SK-N-SH treated with all-trans-retinoic acid at 6 μM for 48 hours (cell line): ENCODE data around the gene AKAP8L.
"Not testable (repeated sequence)": the region's sequence is repeated elsewhere in the genome, so short reads cannot be mapped to it uniquely, and the experiment has no call there.

Experiments
- ATAC-seq: fragments of 200-7000 bp; cut with Tn5 transposase; 3 replicates; pipeline ENCODE4 v1.9.1; 2020; ENCODE audit warnings: mild to moderate bottlenecking, moderate library complexity
- ARNTL ChIP-seq: fragments of 450-650 bp; formaldehyde crosslinking; IDR thresholded peaks from 2 replicates; pipeline ENCODE4 v1.5.0; 2020; ENCODE audit warnings: low read depth, mild to moderate bottlenecking, moderate library complexity, borderline replicate concordance
- BACH2 ChIP-seq: fragments of 250-450 bp; sonication (Bioruptor Pico); IDR thresholded peaks from 2 replicates; pipeline ENCODE4 v1.9.0; 2021; ENCODE audit warnings: mild to moderate bottlenecking, borderline replicate concordance
- CSDC2 ChIP-seq: fragments of 250-450 bp; sonication (Bioruptor Pico); IDR thresholded peaks from 2 replicates; pipeline ENCODE4 v1.5.0; 2020; ENCODE audit warnings: mild to moderate bottlenecking, moderate library complexity
- ESRRG ChIP-seq: fragments of 250-450 bp; sonication (Bioruptor Pico); IDR thresholded peaks from 2 replicates; pipeline ENCODE4 v1.6.1; 2021; ENCODE audit warnings: mild to moderate bottlenecking
- GLIS3 ChIP-seq: fragments of 250-450 bp; sonication (Bioruptor Pico); IDR thresholded peaks from 2 replicates; pipeline ENCODE4 v1.5.0; 2020; ENCODE audit warnings: mild to moderate bottlenecking, moderate library complexity
- ISL1 ChIP-seq: fragments of 250-450 bp; sonication (Bioruptor Pico); IDR thresholded peaks from 2 replicates; pipeline ENCODE4 v2.1.2; 2022; ENCODE audit warnings: mild to moderate bottlenecking, moderate library complexity
- OSR1 ChIP-seq: fragments of 250-450 bp; sonication (Bioruptor Pico); IDR thresholded peaks from 2 replicates; pipeline ENCODE4 v1.8.0; 2022; ENCODE audit warnings: moderate library complexity, mild to moderate bottlenecking, inconsistent platforms
- TCF4 ChIP-seq: fragments of 250-450 bp; sonication (Bioruptor Pico); IDR thresholded peaks from 2 replicates; pipeline ENCODE4 v1.8.0; 2021; ENCODE audit warnings: mild to moderate bottlenecking, moderate library complexity, borderline replicate concordance
- TOX ChIP-seq: fragments of 250-450 bp; sonication (Bioruptor Pico); IDR thresholded peaks from 2 replicates; pipeline ENCODE4 v1.8.0; 2021; ENCODE audit warnings: mild to moderate bottlenecking, moderate library complexity, borderline replicate concordance
- ZC3H10 ChIP-seq: fragments of 250-450 bp; sonication (Bioruptor Pico); IDR thresholded peaks from 2 replicates; pipeline ENCODE4 v1.5.1; 2021; ENCODE audit warnings: mild to moderate bottlenecking, moderate library complexity
- ZFP3 ChIP-seq: fragments of 250-450 bp; sonication (Bioruptor Pico); IDR thresholded peaks from 2 replicates; pipeline ENCODE4 v1.5.0; 2020; ENCODE audit warnings: mild to moderate bottlenecking, moderate library complexity
- ZNF565 ChIP-seq: fragments of 450-650 bp; formaldehyde crosslinking; conservative IDR thresholded peaks from 2 replicates; pipeline ENCODE4 v1.5.0; 2020; ENCODE audit warnings: low read depth, mild to moderate bottlenecking, moderate library complexity
- ZNF70 ChIP-seq: fragments of 450-650 bp; formaldehyde crosslinking; IDR thresholded peaks from 2 replicates; pipeline ENCODE4 v1.5.0; 2020; ENCODE audit warnings: mild to moderate bottlenecking, moderate library complexity
- ZNF8 ChIP-seq: fragments of 450-650 bp; formaldehyde crosslinking; IDR thresholded peaks from 2 replicates; pipeline ENCODE4 v1.5.0; 2020; ENCODE audit warnings: mild to moderate bottlenecking, moderate library complexity
- TF ChIP-seq, protein P1 (sequence below): fragments of 250-450 bp; sonication (Bioruptor Pico); IDR thresholded peaks from 2 replicates; pipeline ENCODE4 v1.5.1; 2020; ENCODE audit warnings: low read depth, mild to moderate bottlenecking, moderate library complexity
- TF ChIP-seq, protein P2 (sequence below): fragments of 250-450 bp; sonication (Bioruptor Pico); IDR thresholded peaks from 2 replicates; pipeline ENCODE4 v1.5.1; 2021; ENCODE audit warnings: mild to moderate bottlenecking, moderate library complexity
- TF ChIP-seq, protein P3 (sequence below): fragments of 250-450 bp; sonication (Bioruptor Pico); IDR thresholded peaks from 2 replicates; pipeline ENCODE4 v1.8.0; 2021; ENCODE audit warnings: low read depth, mild to moderate bottlenecking, moderate library complexity, borderline replicate concordance
- TF ChIP-seq, protein P4 (sequence below): fragments of 250-450 bp; sonication (Bioruptor Pico); IDR thresholded peaks from 2 replicates; pipeline ENCODE4 v1.8.0; 2020; ENCODE audit warnings: mild to moderate bottlenecking, moderate library complexity, borderline replicate concordance

The AKAP8L gene

DNA sequence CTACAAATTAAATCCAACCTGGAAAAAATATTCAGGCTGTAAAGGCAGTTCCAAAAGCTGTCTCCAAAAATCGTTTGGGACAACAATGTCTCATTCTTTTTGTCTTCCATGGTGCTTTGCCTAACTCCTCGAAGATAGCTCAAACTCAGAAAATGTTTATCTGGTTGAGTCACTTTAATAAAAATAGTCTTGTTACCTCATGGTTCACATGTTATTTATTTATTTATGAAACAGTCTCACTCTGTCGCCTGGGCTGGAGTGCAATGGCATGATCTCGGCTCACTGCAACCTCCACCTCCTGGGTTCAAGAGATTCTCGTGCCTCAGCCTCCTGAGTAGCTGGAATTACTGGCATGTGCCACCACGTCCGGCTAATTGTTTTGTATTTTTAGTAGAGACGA is 81.6 kb downstream of the AKAP8L start:
- TF ChIP-seq TOX (no peak), OSR1 (no peak), ARNTL (CRISPR knock-in tag) (no peak), GLIS3 (CRISPR knock-in tag) (no peak), BACH2 (CRISPR knock-in tag) (no peak), ESRRG (CRISPR knock-in tag) (no peak), ZNF8 (CRISPR knock-in tag) (no peak), ZC3H10 (CRISPR knock-in tag) (no peak), ZNF70 (CRISPR knock-in tag) (no peak), TCF4 (CRISPR knock-in tag) (no peak)
- TF ChIP-seq, protein P1, sequence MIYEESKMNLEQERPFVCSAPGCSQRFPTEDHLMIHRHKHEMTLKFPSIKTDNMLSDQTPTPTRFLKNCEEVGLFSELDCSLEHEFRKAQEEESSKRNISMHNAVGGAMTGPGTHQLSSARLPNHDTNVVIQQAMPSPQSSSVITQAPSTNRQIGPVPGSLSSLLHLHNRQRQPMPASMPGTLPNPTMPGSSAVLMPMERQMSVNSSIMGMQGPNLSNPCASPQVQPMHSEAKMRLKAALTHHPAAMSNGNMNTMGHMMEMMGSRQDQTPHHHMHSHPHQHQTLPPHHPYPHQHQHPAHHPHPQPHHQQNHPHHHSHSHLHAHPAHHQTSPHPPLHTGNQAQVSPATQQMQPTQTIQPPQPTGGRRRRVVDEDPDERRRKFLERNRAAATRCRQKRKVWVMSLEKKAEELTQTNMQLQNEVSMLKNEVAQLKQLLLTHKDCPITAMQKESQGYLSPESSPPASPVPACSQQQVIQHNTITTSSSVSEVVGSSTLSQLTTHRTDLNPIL (CRISPR knock-in tag): no peak
- TF ChIP-seq, protein P2, sequence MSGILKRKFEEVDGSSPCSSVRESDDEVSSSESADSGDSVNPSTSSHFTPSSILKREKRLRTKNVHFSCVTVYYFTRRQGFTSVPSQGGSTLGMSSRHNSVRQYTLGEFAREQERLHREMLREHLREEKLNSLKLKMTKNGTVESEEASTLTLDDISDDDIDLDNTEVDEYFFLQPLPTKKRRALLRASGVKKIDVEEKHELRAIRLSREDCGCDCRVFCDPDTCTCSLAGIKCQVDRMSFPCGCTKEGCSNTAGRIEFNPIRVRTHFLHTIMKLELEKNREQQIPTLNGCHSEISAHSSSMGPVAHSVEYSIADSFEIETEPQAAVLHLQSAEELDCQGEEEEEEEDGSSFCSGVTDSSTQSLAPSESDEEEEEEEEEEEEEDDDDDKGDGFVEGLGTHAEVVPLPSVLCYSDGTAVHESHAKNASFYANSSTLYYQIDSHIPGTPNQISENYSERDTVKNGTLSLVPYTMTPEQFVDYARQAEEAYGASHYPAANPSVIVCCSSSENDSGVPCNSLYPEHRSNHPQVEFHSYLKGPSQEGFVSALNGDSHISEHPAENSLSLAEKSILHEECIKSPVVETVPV (CRISPR knock-in tag): no peak
- TF ChIP-seq, protein P3, sequence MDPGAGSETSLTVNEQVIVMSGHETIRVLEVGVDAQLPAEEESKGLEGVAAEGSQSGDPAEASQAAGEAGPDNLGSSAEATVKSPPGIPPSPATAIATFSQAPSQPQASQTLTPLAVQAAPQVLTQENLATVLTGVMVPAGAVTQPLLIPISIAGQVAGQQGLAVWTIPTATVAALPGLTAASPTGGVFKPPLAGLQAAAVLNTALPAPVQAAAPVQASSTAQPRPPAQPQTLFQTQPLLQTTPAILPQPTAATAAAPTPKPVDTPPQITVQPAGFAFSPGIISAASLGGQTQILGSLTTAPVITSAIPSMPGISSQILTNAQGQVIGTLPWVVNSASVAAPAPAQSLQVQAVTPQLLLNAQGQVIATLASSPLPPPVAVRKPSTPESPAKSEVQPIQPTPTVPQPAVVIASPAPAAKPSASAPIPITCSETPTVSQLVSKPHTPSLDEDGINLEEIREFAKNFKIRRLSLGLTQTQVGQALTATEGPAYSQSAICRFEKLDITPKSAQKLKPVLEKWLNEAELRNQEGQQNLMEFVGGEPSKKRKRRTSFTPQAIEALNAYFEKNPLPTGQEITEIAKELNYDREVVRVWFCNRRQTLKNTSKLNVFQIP (CRISPR knock-in tag): no peak
- TF ChIP-seq, all 23 proteins: peak for 0
- peak; percentile 37; the same call in 2 of the 3 replicates for ATAC-seq

DNA sequence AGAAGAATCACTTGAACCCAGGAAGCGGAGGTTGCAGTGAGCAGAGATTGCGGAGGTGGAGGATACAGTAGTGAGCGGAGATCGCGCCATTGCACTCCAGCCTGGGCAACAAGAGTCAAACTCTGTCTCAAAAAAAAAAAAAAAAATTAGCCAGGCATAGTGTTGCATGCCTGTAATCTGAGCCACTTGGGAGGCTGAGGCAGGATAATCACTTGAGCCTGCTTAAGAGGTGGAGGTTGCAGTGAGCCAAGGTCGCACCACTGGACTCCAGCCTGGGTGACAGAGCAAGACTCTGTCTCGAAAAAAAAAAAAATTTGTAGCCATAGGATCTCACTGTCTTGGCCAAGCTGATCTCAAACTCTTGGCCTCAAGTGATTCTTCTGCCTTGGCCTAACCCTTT is 82.8 kb downstream of the AKAP8L start:
- ATAC-seq: not testable (repeated sequence)

DNA sequence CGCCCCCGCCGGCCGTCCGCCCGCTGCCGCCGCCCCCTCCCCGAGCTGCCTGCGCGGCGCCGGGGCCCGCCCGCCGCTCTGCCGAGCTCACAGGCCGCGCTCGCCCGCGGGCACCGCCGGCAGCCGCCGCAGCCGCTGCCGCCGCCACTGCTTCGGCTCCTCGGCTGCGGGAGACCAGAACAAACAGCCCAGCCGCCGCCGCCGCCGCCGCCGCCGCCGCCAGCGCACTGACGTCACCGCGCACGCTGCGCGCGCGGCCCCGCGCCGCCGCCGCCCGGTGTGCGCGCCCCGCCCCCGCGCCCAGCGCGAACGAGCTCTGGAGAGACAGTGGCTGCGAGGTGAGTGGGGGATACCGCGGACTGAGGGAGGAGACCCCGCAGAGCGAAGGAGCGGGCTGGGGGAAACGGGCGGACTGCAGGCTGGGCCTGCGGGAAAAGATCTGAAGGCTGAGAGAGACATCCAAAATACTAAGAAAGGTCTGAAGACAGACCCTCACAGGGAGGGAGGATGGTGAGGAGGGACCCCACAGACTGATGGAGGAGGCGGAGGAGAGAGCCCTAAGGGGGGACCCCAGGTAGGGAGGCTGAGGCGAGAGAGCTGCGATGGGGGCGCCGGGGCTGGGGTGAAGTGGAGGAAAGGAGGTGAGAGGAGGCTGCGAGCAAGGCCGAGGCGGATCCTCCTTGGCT is 86.3 kb downstream of the AKAP8L start, which contains the start of gene BRD4:
BRD4 (minus strand) TSS at position 229 of the 686 bp plus-strand sequence. CDS start 59,440 bp downstream, outside the sequence.
- peak; percentile 66 for ATAC-seq
- no peak for TF ChIP-seq OSR1
- no peak for TF ChIP-seq CSDC2 (CRISPR knock-in tag)
- TF ChIP-seq, protein P2 (CRISPR knock-in tag): no peak

DNA sequence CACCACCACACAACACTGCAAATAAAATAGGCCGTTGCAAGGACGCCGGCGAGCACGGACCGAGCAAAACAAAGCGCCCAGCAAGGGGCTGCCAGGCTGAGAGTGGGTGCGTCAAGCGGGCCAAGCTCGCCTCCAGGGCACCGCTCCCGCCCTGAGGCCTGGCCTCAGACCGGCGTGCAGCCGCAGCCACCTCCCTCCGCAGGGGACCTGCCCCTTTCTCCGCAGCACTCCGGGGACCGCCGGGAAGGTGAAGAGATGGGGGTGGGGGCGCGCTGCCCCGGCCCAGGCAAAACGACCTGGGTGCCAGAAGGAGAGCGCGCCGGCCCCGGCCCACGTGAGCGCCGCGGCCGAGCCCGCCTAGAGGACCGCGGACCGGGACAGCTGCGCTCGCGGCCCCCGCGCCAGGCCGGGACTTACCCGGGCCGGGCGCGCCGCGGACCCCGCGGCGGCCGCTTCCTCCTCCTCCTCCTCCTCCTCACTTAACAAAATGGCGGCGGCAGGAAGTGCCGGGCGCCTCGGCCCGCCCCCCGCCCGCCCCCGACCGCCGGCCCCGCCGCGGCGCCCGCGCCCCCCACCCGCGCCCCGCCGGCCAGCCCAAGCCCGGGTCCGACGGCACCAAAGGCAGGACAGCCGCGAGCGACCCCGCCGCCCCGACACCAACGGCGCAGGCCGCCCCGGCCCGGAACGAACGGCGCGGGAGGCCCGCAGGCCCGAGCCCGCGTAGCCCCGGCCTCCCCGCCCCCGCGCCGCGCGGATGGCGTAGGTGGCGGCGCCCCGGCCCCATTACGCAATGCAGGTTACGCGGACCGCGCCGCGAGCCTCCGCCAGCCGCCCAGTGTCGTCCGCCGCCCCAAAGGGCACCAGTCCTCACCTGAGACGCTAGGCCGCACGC is 87.1 kb downstream of the AKAP8L start:
- TF ChIP-seq, protein P3 (CRISPR knock-in tag): no peak
- peak; percentile 47 for ATAC-seq

DNA sequence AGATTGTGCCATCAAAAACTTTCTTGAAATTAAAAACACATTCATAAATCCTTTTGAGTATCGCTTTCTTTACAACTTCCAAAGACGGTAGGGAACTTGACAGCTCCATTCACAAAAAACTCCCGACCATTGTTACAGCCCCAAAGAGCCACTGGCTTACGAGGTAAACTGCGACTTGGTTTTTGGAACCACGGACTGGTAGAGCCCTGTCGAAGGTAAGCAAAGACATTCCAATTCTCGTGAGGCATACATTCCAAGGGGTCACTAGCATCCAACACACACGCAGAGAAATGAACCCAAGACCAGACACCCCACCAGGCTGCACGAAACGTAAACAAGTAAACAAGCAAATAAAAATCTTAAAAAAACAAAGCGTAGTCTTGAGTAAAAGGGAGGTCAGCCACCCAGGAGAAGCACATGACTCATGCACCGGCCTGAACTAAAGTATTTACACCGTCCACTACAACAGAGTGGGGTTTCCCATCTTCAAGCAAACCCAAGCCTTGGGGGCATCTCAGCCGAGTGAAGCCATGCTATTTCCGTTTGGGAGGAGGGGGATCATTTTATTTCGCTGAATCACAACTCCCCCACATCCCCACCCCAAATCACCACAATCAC is 87.9 kb downstream of the AKAP8L start:
- ATAC-seq: peak; percentile 70
- TF ChIP-seq BACH2 (CRISPR knock-in tag) (no peak), ZNF565 (no peak), ISL1 (CRISPR knock-in tag) (no peak), TCF4 (CRISPR knock-in tag) (no peak), ZFP3 (CRISPR knock-in tag) (no peak), GLIS3 (CRISPR knock-in tag) (no peak), TOX (no peak), ZNF8 (CRISPR knock-in tag) (no peak)
- TF ChIP-seq, protein P4, sequence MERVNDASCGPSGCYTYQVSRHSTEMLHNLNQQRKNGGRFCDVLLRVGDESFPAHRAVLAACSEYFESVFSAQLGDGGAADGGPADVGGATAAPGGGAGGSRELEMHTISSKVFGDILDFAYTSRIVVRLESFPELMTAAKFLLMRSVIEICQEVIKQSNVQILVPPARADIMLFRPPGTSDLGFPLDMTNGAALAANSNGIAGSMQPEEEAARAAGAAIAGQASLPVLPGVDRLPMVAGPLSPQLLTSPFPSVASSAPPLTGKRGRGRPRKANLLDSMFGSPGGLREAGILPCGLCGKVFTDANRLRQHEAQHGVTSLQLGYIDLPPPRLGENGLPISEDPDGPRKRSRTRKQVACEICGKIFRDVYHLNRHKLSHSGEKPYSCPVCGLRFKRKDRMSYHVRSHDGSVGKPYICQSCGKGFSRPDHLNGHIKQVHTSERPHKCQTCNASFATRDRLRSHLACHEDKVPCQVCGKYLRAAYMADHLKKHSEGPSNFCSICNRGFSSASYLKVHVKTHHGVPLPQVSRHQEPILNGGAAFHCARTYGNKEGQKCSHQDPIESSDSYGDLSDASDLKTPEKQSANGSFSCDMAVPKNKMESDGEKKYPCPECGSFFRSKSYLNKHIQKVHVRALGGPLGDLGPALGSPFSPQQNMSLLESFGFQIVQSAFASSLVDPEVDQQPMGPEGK (CRISPR knock-in tag): no peak
- TF ChIP-seq, protein P2 (CRISPR knock-in tag): no peak
